HUES48 (cell line): Measurements from ENCODE around the gene CLIP1.
A peak's percentile ranks its signal among the peaks of the same experiment; 100 is the strongest.

Source experiments
- H3K27ac ChIP-seq: one replicate; pipeline ENCODE4 v1.7.0; 2013; ENCODE audit warnings: low read depth, low read length, inconsistent platforms
- H3K27me3 ChIP-seq: 2 replicates; pipeline ENCODE4 v1.6.1; 2013; ENCODE audit warnings: mild to moderate bottlenecking, low read length; ENCODE audit not compliant: control insufficient read depth, insufficient read depth
- H3K36me3 ChIP-seq: 2 replicates; pipeline ENCODE4 v1.6.1; 2013; ENCODE audit warnings: low read length; ENCODE audit not compliant: control insufficient read depth, insufficient read depth
- H3K4me1 ChIP-seq: 2 replicates; pipeline ENCODE4 v1.6.1; 2013; ENCODE audit warnings: mild to moderate bottlenecking, low read length; ENCODE audit not compliant: control insufficient read depth, insufficient read depth
- H3K4me3 ChIP-seq: 2 replicates; pipeline ENCODE4 v1.5.1; 2013; ENCODE audit warnings: mild to moderate bottlenecking, low read depth, low read length
- H3K9ac ChIP-seq: 2 replicates; pipeline ENCODE4 v1.6.1; 2013; ENCODE audit warnings: mild to moderate bottlenecking, low read depth, low read length, moderate library complexity
- H3K9me3 ChIP-seq: 2 replicates; pipeline ENCODE4 v1.6.1; 2013; ENCODE audit warnings: low read length; ENCODE audit not compliant: control insufficient read depth, insufficient read depth

Gene CLIP1

GRCh38 chr12:122350141-122350848 is 72.2 kb downstream of the CLIP1 start:
- no peak overlapping the region for H3K9ac ChIP-seq
- no peak overlapping the region for H3K27ac ChIP-seq
- no peaks in the 10 kb centered on the region for H3K4me1 ChIP-seq
- no peaks in the 10 kb centered on the region for H3K27me3 ChIP-seq
- H3K36me3 ChIP-seq = peaks cover 16% of the 10 kb centered on the region
- H3K9me3 ChIP-seq = no peaks in the 10 kb centered on the region
- no peak overlapping the region for H3K4me3 ChIP-seq

- no peak overlapping the region for H3K4me3 ChIP-seq
- no peaks in the 10 kb centered on the region for H3K9me3 ChIP-seq
- H3K27ac ChIP-seq = no peak overlapping the region
- H3K27me3 ChIP-seq = no peaks in the 10 kb centered on the region
- no peaks in the 10 kb centered on the region for H3K4me1 ChIP-seq
- H3K36me3 ChIP-seq = peaks cover 10% of the 10 kb centered on the region; the same call in 1 of the 2 replicates
- H3K9ac ChIP-seq = no peak overlapping the region
These were observed 73.4 kb downstream of the CLIP1 start for GRCh38 chr12:122349078-122349477.

- Histone ChIP-seq H3K4me1 (no peaks in the 10 kb centered on the region), H3K27ac (no peak overlapping the region), H3K9me3 (no peaks in the 10 kb centered on the region), H3K36me3 (peaks cover 10% of the 10 kb centered on the region; the same call in 1 of the 2 replicates), H3K4me3 (no peak overlapping the region), H3K9ac (no peak overlapping the region), H3K27me3 (no peaks in the 10 kb centered on the region)
These were observed 74.0 kb downstream of the CLIP1 start for GRCh38 chr12:122348505-122348904.

- Histone ChIP-seq H3K36me3 (no peaks in the 10 kb centered on the region), H3K4me1 (no peaks in the 10 kb centered on the region), H3K9me3 (no peaks in the 10 kb centered on the region)
These were observed 76.4 kb downstream of the CLIP1 start for GRCh38 chr12:122346054-122346453.

GRCh38 chr12:122345042-122345441 is 77.4 kb downstream of the CLIP1 start:
- H3K27ac ChIP-seq = no peak overlapping the region
- H3K4me1 ChIP-seq = no peaks in the 10 kb centered on the region
- H3K9me3 ChIP-seq = no peaks in the 10 kb centered on the region
- no peak overlapping the region for H3K4me3 ChIP-seq
- H3K9ac ChIP-seq = no peak overlapping the region
- no peaks in the 10 kb centered on the region for H3K27me3 ChIP-seq
- no peaks in the 10 kb centered on the region for H3K36me3 ChIP-seq

More at GRCh38 chr12:122346054-122346453, 76.4 kb downstream of the CLIP1 start:
- Histone ChIP-seq H3K4me3 (no peak overlapping the region), H3K27ac (no peak overlapping the region), H3K27me3 (no peaks in the 10 kb centered on the region), H3K9ac (no peak overlapping the region)

- no peaks in the 10 kb centered on the region for H3K27me3 ChIP-seq
- H3K4me1 ChIP-seq = no peaks in the 10 kb centered on the region
- H3K4me3 ChIP-seq = no peak overlapping the region
- no peaks in the 10 kb centered on the region for H3K9me3 ChIP-seq
- H3K9ac ChIP-seq = no peak overlapping the region
- H3K27ac ChIP-seq = peak overlapping the region; percentile 62
- peaks cover 18% of the 10 kb centered on the region for H3K36me3 ChIP-seq
These were observed 86.2 kb downstream of the CLIP1 start for GRCh38 chr12:122336015-122336946.

- Histone ChIP-seq H3K9ac (no peak overlapping the region), H3K4me3 (no peak overlapping the region)
These were observed 89.1 kb downstream of the CLIP1 start for GRCh38 chr12:122333142-122334087.

GRCh38 chr12:122327494-122328385 is 94.7 kb downstream of the CLIP1 start:
- no peak overlapping the region for H3K4me3 ChIP-seq
- H3K27me3 ChIP-seq = no peaks in the 10 kb centered on the region
- H3K9ac ChIP-seq = no peak overlapping the region
- H3K27ac ChIP-seq = no peak overlapping the region
- H3K36me3 ChIP-seq = peaks cover 18% of the 10 kb centered on the region
- H3K4me1 ChIP-seq = no peaks in the 10 kb centered on the region
- no peaks in the 10 kb centered on the region for H3K9me3 ChIP-seq

More at GRCh38 chr12:122333142-122334087, 89.1 kb downstream of the CLIP1 start:
- Histone ChIP-seq H3K4me1 (no peaks in the 10 kb centered on the region), H3K27ac (no peak overlapping the region), H3K36me3 (peaks cover 18% of the 10 kb centered on the region), H3K27me3 (no peaks in the 10 kb centered on the region), H3K9me3 (no peaks in the 10 kb centered on the region)

- Histone ChIP-seq H3K4me3 (no peak overlapping the region), H3K36me3 (peaks cover 16% of the 10 kb centered on the region), H3K27me3 (no peaks in the 10 kb centered on the region), H3K4me1 (no peaks in the 10 kb centered on the region), H3K9me3 (no peaks in the 10 kb centered on the region), H3K27ac (no peak overlapping the region), H3K9ac (no peak overlapping the region)
These were observed 95.5 kb downstream of the CLIP1 start for GRCh38 chr12:122327014-122327413.

GRCh38 chr12:122326586-122326985 is 95.9 kb downstream of the CLIP1 start:
- Histone ChIP-seq H3K36me3 (peaks cover 16% of the 10 kb centered on the region), H3K9me3 (no peaks in the 10 kb centered on the region), H3K4me1 (no peaks in the 10 kb centered on the region), H3K27ac (no peak overlapping the region), H3K4me3 (no peak overlapping the region), H3K9ac (no peak overlapping the region), H3K27me3 (no peaks in the 10 kb centered on the region)
